NCI-H774 (cell line): Measurements from ENCODE around the gene TCL1A.

Experiments used
- DNase-seq: peaks from one replicate; lab custom pipeline; 2025; lab: John Stamatoyannopoulos, UW

The TCL1A gene

DNA sequence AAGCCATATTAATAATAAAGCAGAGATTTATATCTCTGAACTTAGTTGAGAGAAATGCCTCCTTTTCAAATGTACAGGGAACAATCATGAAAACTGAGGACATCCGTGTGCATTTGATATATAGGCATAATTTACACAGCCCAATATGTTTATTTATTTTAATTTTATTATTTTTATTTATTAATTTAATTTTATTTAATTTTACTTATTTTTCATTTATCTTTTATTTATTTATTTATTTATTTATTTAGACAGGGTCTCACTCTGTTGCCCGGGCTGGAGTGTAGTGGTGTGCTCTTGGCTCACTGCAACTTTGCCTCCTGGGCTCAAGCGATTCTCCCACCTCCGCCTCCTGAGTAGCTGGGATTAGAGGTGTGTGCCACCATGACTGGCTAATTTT lies 8.4 kb downstream of the TCL1A start:
- no peak for DNase-seq

DNA sequence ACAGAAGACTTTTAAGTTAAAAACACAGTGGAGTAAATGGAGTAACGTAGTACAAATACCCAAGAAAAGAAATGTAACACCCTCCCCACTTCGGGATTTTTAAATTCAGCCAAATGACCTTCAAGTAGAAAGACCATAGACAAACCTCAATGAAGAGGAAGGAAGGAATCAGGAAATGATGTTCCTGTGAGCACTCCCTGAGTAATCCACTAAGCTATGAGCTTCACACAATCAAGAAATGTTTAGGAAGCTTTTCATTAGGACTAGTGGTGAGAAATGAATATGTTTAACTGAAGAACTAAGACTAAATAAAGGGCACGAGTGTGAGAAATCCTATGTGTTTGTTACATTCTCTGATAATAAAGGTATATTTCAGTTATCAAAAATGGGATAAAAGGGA lies 10.1 kb downstream of the TCL1A start:
- no peak for DNase-seq

DNA sequence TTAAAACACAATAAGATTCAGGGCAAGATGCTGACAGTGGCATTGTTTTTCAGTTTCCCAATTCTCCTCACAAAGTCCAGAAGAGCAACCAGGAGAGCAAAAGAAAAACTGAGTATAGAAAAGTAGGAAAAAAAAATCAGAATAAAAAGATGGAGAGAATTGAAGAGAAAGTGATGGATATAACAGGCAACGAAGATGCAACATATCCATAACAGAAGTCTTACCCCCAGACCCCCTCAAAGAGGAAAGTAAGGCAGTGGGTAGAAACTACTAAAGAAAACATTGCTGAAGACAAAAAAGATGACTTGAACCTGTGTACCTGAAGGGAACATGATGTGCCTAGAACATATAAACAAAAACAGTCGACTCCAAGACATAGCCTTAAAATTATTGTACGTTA lies 10.6 kb downstream of the TCL1A start:
- no peak for DNase-seq

DNA sequence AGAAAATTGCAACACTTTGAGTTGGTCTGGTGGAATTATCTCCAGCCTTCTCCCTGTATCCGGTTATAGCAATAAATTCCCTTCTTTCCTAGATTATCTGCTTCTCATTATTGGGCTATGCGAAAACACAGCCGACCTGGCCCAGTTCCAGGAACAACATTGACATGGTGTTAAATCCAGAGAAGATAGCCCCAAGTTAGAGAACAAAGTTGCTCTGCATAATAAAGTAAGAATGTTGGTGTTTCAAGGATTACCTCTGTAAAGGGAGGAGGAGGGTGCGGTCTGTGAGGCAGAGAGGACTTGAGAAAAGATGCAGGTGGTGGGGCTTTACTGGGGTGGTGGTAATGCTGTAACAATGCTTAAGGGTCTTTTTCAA lies 12.1 kb downstream of the TCL1A start:
- DNase-seq, result no peak

DNA sequence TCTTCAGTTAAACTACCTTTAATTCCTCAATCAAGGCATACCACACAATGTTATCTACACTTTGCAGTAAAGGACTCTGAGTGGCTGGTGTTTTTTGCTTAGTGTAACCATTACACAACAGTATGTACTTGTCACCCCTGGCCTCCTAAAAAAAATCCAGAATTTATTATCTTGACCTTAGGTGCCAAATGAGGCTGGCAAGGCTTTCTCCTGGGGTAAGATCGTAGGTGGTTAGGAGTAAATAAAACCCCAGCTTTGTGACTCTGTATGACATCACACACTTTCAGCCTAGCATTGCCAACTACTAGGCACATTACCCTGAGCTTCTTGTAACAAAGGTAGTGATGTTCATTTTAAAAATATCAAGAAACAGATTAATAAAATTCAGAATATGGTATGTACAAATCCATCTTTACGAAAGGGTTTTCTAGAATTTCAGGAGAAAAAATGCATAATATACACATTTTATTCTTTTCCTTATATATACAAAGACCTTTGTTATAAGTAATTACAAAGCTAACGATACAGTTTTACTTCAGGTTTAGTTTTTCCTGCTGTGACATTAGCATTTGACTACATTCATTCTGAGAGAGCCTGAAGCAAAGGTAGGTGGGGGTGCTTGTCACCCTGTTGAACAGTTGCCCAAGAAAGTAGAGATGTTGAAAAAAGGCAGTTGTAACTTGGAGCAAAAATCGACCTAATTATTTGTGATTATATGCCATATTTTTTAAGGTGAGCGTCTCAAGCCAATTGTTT lies 13.5 kb downstream of the TCL1A start:
- DNase-seq, result no peak

DNA sequence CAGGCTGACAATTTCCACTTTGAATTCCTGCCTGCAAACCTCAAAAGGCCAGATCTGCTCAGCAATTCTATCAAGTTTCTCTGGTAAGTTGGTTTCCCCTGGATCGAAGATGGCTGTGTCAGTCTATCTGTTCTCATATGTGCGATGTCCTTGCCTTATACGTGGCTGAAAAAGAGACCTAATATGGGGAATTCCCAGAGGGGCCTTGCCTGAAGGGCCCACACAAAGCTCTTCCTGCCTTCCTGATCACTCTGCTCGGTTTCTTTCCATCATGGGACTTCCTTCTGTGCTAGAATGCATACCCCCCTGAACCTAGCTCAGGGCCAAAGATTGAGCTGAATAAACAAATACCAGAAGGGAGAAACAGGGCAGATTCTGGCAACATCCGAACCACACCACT lies 14.5 kb downstream of the TCL1A start:
- DNase-seq, result no peak

DNA sequence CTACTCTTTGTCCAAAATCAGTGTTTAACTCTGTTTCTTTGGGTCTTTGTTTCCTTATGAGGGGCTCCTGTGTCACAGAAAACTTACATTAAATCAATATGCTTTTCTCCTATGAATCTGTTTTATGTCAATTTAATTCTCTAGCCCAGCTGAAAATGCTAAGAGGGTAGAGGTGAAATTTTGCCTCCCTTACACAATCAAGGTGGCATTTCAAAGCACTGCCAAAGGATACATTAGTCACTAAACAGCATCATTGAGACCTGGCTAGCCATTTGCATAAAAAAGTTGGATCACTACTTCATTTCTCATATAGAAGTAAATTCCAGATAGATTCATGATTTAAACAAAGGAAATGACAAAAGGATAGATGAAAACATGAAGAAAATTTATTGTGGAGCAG lies 15.6 kb downstream of the TCL1A start:
- no peak for DNase-seq

DNA sequence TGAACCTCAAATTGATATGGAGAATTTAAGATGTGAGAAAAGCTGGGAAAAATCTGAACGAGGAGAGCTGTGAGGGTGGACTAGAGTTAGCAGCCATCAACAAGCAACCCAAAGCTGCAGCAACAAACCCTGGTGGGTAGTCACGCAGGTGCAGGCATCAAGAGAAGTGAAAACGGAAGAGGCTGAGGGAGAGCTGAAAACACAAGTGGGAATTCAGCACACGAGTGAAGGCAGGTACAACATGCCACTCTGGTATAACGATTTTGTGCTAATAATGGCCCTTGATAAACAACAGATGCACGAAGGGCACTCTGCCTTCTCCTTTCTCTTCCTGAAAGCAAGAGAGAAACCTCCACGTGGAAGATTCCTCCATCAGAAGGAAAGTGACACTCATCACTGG lies 16.2 kb downstream of the TCL1A start:
- DNase-seq, result no peak

DNA sequence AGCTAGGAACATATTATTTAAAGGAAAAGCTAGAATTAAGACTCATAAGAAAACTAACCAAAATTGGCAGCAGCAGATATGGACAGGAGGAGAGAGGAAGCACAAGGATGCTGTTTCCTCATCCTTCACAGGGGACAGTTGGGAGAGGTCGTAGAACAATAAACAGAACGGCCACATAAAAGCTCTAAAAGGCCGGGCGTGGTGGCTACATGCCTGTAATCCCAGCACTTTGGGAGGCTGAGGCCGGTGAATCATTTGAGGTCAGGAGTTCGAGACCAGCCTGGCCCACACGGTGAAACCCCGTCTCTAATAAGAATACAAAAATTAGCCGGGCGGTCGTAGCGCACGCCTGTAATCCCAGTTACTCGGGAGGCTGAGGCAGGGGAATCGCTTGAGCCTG lies 17.2 kb downstream of the TCL1A start:
- DNase-seq, result no peak

DNA sequence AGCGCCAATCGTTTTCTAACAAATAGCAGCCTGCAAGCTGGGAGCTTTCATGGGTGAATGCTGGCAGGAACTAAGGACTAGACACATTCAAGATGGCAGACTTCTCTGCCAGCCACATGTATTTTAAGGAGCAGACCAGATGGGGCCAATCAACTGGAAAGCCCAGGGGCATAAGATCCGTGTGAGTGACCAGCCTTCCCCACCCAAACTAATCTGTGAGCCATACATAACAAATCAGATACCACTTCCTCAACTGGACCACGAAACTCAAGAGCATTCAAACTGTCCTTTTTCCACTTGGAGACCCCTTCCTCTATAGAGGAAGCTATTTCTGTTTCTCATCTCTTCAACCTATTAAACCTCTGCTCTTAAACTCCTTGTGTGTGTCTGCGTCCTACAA lies 18.0 kb downstream of the TCL1A start:
- DNase-seq, result no peak

DNA sequence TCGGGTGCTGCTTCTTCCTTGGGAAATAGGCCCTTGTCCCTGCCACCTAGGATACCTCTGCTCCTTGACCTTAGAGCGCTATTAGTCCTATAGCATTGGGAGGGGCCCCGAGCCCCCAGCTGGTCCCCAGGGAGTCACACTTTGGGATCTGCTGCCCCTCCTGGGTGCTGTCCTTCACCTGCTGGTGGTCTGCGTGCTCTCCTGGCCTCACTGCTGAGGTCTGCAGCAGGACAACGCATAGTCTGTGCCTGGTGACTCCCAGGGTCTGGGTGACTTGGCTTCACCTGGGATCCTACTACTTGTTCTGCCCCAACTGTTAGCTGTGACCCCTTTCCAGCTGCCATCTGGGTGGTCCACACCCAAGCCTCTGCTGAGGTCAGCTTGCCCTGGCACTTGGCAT lies 18.9 kb downstream of the TCL1A start:
- no peak for DNase-seq

DNA sequence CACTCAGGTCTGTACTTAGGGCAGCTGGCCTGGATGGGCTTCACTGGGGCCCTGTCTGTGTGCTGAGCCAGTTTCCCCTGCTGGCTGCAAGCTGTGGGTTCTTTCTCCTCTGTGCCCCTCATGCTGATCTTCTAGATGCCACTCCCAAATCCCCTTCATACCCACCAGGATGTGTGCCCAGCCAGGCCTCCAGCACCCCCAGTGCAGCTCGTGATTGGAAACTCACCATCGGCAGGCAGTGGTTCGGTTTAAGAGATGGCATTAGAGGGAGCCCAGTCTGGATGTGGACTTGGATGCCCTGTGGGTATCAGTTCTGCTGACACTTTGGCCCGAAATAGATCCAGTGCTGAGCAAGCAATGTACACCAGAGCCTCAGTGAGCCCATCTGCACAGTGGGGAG lies 21.8 kb downstream of the TCL1A start:
- DNase-seq, result no peak

DNA sequence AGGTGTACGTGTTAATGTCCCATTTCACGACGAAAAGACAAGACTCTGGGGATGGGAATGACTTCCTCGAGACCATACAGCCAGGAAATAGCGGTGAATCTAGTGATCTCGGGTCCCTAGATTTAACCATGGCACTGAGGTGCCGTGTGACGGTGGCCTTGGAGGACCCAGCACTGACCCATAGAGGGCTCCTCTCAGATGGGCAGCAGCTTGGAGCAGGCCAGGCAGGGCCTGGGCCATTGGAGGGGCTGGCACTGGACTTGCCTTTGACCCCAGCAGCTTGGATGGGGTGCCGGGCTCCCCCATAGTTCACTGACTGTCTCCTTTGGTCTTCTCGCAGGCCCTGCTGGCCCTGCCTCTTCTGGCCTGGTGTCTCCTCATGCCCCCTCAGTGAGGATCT lies 22.3 kb downstream of the TCL1A start:
- DNase-seq, result no peak

DNA sequence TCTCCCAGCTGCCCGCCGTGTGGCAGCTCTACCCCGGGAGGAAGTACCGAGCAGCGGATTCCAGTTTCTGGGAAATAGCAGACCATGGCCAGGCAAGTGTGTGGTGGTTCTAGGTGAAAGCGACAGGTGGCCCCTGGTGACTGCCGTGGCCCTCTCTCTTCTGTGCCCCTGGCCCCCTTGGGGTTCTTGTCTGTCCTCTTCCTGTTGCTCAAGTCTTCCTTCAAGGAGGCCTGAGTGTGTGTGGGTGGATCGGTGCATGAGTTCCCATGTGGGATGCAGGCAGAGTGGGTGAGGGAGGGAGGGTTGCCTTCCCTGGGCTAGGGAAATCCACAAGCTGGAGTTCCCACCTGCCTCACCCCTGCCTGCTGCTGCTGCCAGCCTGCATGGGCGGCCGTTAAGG lies 23.1 kb downstream of the TCL1A start:
- no peak for DNase-seq

DNA sequence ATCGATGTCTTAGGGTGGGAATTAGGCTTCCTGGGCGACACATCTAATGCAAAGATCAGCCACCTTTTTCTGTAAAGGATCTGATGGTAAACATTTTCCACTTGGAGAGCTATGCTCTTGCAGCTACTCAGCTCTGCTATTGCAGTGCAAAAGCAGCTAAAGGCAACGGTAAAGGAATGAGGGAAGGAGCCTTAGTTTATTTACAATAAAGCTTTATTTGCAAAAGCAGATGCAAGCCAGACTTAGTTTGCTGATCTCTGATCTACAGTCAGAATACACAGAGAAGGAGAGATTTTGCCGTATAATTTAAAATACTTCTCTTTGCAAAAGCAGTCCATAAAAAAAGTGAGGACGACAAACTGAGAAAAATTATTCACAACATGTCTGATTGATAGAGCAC lies 24.5 kb downstream of the TCL1A start:
- no peak for DNase-seq

DNA sequence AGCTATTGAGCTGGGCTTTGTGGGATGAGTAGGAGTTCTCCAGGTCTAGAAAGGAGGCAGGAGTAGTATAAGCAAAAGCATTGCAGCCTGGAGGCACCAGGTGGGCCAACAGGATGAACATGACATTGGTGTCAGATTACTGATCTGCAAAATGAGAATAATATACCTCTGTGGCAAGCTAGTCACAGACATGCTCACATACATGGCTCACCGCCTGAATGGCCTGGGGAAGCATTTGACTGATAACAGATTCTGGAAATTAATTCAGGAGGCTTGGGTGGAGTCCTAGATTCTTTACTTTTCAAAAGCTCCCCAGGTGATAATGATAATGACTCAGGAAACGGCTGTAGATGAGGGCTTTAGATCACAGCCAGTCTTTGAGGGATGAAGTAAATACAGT lies 27.0 kb downstream of the TCL1A start:
- DNase-seq, result no peak

DNA sequence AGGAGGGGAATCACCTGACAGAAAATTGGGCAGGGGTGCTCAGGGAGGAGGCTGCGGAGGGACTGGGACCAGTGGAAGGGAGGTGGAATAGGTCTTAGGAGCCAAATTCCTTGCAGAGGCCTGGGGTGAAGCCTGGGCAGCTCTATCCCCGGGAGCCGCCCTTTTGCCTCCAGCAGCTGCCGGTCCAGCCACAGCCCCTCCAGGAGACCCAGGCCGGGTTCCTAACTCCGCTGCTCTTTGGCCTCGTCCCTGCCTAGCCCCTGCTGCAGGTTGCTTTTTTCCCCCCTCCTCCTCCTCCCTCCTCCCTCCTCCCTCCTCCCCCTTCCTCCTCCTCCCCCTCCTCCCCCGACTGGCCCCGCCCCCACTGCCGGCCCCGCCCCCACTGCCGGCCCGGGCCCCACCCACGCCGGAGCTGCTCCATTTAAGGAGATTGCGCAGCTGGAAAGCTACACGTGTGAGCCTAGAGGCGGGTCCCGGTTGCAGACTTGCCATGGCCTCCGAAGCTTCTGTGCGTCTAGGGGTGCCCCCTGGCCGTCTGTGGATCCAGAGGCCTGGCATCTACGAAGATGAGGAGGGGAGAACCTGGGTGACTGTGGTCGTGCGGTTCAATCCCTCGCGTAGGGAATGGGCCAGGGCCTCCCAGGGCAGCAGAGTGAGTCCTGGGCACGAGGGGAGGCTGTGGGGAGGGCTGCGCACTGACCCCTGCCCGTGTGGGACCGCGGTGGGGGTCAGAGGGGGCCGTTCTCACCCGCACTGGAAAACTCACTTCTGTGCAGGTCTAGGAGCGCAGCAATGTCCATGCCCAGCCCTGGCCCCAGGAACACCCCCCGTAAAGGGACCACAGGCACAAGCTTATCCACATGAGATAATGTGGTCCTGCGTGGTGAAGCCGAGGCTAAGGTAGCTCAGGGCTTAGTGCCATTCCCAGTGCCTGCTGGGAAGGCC lies 27.7 kb downstream of the TCL1A start, which contains the start of gene TCL1B:
Gene TCL1B (plus strand): TSS at position 449 of the 945 bp plus-strand sequence. CDS start 42 bp downstream, at position 491.
- no peak for DNase-seq

DNA sequence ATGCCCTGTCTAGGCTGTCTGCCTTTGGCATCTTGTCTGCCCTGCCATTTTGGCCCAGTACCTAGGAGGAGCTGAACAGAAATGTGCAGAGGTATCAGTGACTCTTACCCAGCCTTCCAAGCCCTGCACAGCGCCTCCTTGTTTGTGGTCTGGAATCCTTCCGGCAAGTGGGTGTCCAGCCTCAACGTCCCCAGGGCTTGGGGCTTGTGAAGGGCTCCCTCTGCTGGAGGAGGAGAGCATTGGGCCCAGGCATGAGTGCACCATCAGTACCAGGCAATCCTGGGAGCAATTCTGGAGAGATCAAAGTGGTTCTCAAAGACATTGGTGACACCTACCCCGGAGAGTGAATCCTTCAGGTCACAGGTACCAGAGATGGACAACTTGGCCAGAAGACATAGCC lies 30.1 kb downstream of the TCL1A start:
- no peak for DNase-seq

DNA sequence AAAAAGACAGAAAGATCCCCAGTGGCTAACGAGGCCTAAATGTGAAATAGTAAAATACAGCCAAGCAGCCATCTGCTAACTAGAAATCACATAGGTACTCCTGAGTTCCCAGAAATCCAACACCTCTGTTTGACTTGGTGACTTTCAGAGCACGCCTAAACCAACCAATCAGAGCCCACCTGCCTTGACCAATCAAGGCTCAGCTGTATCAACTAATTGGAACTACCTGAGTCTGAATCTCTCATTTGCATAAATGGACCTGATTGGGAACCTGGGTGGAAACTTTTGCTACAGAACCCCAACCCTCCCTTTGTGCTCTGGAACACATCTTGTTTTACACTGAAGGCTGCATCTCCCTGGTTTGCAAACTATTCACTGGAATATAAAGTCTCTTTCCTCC lies 32.8 kb downstream of the TCL1A start:
- no peak for DNase-seq

DNA sequence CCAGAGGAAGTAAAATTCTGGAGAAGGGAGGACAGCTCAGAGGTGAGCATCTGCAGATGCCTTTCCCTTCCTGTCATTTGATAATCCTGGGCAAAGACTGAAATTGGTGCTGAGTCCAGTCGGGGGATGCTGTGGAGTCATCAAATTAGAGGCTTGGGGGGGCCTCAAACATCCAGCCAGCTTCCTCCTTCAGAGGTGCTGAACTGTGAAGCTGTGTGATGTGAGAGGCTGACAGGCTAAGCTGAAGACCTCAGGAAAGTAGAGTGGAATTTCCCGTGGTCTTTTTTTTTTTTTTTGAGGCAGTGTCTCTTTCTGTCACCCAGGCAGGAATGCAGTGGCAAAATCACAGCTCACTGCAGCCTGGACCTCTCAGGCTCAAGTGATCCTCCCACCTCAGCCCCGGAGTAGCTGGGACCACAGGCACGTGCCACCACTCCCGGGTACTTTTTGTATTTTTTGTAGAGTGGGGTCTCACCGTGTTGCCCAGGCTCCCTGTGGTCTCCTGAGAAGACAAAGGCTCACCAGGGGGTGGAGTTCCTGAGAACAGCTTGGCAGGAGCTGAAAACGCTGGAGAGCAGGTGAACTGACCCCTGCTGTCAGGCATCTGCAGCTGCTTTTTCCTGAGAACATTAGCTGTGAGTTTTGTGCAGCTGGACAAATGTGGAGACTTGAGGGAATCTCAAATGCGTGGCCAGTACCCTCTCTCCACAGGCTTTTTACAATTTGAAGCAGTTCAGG lies 33.8 kb downstream of the TCL1A start:
- DNase-seq, result peak; percentile 69

DNA sequence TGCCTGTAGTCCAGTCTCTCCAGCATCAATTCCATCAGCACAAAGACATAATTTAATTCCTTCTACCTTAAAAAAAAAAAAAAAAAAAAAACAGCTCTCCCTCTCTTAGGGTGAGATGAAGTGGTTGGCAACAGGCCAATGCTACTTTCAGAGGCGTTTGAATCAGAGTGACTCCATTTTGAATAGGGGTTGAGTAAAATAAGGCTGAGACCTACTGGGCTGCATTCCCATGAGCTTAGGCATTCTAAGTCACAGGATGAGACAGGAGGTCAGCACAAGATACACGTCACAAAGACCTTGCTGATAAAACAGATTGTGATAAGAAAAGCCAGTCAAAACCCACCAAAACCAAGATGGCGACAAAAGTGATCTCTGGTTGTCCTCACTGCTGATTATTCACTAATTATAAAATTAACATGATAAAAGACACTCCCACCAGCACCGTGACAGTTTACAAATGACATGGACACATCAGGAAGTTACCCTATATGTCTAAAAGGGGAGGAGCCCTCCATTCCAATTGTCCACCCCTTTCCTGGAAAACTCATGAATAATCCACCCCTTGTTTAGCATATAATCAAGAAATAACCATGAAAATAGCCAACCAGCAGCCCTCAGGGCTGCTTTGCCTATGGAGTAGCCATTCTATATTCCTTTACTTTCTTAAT lies 34.6 kb downstream of the TCL1A start:
- DNase-seq, result no peak

DNA sequence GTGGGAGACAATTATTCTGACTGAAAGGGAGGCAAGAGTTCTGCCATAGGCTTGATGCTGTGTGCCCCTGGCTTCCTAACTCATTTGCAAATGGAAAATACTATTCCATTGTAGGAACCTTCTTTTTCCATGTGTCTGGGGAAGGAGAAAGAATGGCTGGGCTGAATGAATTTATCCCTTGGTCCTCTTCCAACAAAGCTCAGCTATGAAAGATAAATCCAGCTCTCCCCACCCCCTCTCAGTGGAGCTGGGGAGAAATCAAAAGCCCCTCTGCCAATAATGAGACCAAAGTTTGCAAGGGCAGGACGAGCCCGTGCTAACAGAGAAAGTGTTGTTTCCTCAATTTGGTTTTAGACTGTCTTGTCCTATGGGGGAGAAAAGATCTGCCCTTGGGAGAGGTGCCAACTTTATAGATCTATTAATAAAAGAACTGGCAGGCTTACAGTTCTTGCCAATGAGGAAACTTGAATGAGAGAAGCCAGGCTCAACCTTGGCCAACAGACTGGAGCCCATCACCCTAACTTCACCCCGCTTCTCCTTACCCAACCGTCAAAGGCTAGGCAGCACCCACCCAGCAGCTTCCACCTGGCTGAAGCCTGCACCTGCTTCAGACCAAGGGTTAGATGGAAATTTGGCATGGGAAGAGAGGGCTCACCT lies 36.6 kb downstream of the TCL1A start:
- DNase-seq, result no peak
